NCI-H69 (cell line): Measurements from ENCODE around the gene DST.
A peak's percentile ranks its signal among the peaks of the same experiment; 100 is the strongest.
"Not testable (repeated sequence)": the region's sequence is repeated elsewhere in the genome, so short reads cannot be mapped to it uniquely, and the experiment has no call there.

ENCODE experiments used
- DNase-seq: peaks from one replicate; lab custom pipeline; 2025; lab: John Stamatoyannopoulos, UW

Gene DST

DNA sequence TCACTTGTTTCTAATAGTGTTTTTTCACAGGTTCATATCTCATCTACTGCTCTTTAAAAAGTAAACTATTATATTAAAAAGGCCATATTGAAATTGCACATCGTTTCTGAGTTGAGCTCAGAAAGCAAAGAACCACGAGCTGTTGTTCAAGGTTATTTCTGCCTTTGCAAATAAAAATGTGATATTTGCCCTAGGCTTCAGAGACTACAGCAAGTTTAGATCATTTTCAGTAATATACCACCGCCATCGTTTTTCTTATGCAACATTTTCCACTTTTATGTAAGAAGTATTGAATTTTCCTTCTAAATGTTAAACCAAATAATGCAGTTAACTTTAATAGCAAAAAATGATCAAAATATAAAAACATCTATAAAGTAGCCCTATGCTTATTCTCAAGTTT is 71.1 kb downstream of the DST start:
- DNase-seq = no peak

DNA sequence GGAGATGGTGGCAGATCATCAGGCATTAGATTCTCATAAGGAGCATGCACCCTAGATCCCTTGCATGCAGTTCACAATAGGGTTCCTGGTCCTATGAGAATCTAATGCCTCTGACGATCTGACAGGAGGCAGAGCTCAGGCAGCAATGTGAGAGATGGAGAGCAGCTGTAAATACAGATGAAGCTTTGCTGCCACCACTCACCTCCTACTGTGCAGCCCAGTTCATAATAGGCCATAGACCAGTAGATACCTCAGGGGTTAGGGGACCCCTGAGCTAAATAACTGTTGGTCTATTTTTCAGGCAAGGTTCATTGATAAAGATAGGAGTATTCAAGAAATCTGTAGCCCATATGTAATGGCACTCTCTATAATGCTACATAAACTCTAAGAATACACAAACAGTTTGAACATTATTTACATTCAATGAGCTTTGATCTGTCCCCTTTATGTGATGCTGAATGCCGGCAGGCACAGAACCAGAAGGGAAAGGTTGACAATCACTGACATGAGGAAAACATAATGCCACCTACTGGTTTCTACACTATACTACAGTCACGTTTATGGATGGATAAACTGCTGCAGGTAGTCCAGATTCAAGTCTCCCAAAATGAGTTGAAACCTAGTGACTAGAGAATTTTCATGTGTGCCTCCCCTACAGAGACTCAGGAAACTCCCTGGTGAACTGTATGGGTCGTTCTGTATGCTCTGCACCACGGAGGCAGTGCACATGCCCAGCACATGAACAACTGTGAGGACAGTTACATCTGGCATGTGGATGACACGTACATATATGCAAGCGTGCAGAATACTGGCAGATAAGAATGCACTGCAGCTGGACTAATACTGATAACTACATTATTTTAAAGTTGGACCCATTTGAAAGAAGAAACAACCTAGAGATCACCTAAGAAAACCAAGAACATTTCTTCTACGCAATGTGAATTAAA is 72.0 kb downstream of the DST start:
- DNase-seq = peak; percentile 59

DNA sequence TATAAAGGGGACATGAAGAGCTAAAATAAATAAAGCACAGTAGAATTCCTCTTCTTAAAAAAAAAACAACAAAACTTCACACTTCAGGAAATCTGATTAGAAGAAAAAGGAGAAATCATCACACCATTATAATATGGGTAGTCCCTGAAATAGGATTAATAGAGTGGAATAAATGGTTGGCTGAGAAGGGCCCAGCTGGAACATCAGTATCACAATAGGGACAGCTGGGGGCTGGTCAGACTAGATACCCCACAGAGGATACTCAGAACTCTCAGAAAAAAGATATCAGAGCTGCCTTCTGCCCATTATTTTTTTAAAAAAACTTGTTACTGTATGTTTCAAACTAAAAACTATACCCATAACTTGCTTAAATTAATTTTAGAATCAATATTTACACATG is 75.2 kb downstream of the DST start:
- peak; percentile 15 for DNase-seq

DNA sequence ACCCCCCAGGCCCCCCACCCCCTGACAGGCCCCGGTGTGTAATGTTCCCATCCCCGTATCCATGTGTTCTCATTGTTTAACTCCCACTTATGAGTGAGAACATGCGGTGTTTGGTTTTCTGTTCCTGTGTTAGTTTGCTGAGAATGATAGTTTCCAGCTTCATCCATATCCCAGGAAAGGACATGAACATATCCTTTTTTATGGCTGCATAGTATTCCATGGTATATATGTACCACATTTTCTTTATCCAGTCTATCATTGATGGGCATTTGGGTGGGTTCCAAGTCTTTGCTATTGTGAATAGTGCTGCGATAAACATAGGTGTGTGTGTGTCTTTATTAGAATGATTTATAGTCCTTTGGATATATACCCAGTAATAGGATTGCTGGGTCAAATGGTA is 80.0 kb downstream of the DST start:
- DNase-seq = not testable (repeated sequence)

DNA sequence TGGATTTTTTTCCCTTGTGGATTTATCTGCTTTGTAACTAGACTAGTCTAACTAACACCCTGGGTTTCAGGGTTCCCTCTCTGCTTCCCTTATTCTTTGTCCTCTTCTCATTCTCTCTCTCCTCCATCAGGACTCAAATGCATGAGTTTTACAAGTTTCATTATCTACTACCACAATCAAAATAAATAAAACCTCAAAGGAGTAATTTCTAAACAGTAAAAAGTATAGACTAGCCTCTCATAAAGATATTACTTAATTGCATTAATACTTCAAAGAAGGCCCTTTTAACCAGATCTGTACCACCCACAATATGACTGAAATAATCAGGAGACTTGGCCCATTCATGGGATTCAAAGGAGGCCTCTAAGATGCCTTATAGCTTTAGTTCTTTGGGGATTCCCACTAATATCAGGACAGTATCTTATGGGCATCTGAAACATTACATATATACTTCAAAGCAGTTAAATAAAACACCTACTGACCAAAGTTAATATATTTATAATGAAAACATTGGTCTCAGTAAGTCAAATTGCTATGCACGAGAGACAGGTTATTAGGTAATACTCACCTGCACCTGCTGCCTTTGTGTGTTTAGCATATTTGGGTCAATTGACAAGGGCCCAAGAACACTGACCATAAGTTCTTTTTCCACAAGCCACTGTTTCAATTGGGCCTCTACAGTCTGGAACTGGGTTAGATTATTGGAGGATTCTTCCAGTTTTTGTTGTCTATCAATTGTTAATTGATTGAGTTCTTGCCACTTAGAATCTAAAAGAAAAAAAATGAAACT is 85.7 kb downstream of the DST start:
- no peak for DNase-seq

DNA sequence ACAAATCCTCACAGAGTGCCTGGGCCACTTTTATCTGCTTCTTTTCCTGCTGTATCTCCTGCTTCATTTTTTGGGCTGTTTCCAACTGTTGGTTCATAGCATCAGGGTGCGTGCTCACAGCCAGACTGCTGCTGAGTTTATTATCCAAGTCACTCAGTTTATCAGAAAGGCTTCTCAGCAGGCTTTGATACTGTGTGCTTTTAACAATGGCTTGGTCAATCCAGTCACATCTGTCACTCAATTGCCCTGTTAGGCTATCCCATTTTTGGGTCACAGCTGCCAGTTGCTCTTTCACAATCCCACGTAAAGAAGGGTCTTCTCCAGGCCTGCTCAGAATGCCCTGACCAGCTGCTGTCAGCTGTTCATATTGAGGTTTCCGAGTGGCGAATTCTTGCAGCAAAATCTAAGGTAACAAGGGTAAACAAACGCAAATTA is 87.2 kb downstream of the DST start:
- DNase-seq = peak; percentile 88

DNA sequence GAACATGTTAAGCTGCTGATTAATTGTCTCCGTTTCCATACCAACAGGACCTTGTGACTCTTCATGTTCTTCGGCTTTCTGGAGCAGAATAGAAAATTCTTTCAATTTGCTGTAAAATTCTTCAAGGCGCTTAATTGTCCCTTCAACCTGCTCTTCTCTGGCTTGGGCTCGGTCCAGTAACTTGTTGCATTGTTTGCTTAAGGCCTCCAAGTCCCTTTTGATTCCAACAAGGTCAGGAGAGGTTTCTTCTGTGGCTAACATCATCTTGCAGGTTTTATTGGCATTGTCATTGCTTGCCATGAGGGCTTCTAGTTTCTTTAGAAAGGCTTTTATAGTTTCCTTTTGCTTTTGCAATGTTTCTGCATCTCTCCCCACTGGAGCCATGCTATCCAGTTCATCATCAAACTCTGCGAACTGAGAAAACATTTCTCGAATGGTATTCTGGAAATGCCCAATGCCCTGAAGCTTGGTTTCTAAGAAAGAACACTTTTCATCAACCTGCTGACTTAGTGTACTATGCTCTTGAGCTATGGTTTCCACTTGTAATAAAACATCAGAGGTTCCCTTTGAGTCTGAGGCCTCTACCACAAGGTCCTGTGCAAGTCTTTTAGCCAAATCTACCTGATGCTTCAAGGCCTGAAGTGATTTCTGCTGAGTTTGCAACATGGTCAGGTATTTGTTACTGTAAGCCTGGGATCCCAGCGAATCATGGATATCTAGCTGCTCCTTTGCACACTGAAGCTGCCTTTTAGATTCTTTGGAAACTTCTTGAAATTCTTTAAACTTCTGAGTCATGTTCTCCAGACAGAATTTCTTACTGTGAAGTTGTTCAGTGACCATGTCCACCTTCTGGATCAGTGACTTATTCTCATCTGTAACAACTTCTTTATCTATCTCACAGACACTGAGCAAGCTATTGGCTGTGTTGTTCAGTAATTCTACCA is 90.2 kb downstream of the DST start:
- peak; percentile 41 for DNase-seq

DNA sequence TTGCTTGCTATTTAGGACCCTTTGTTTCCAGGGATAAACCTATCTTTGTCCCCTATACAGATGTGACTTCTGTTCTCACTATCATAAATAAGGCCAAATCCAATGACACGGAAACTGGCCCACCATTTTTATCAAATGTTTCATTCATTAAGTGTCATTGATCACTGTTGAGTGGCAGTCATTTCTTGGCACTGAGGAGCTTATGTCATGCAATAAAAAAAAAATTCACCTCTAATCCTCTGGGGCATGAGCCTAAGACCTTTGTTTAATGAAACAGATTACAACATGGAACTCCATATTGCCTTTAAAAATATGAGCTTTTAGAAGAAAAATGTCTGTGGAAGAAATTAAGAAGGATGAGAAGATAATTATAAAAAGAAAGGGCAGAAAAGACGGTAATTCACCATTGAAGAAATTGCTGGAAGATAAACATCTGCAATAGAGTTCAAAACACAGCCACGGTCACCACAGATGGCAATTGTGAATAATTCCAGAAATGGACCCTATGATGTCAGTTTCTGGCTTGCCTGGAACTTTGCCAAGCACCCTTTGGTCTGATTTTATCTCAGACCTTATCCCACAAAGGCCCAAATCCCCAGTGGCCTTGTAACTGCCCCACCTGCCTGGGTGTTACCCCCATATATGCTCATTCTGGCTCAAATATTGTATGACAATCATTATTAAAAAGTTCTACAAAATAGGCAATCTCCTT is 91.1 kb downstream of the DST start:
- peak; percentile 72 for DNase-seq

DNA sequence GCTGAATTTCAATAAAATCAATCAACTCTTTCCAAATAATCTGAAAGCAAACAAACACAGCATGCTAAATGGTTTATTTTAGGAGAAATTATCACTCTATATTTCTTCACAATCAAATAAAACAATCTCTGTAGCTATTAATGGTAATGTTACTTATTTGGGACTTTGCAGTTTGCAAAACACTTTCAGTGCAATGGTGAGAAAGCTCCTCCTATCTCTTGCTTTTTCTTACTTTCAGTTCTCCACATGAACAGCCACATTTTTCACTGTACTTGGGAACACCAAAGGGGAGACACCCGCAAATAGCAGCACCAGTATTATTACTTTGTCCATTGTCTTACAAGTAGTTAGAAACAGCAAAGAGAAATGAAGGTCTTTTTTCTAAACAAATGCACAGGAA is 92.4 kb downstream of the DST start:
- DNase-seq = no peak

DNA sequence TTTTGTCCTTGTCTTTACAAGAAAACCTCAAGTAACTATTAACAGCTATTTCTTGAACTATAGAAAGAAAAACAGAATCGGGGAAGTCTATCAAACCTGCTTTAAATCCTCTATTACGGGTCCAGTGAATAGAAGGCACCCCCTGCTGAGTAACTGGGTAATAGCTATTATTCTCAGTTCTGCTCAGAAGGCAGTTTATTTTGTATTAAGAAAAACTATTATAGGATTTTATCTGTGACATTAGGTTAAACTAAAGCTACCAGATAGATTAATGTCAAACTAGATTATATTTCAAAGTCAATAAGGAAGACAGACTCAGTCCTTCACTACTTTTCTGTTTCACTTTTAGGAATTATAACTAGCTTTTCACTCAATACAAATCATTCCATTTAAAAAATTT is 93.7 kb downstream of the DST start:
- peak; percentile 43 for DNase-seq

DNA sequence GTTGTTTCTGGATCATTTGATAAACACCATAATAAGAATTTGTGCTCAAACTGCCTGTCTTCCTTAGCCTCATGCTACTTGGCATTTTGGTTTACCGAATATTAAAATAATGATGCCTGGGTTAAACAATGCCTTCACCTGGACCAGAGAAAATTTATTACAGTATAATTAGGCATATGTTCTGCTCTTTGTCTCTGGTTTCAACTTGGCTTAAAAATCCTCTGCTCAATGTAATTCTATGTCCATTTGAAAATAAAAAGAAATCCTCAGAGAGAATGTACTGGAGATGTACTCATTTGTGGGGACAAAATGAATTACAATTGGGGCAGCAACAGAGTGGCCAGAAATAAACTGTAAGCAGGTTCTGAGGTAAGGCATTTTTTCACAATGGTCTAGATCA is 95.0 kb downstream of the DST start:
- DNase-seq = peak; percentile 65

DNA sequence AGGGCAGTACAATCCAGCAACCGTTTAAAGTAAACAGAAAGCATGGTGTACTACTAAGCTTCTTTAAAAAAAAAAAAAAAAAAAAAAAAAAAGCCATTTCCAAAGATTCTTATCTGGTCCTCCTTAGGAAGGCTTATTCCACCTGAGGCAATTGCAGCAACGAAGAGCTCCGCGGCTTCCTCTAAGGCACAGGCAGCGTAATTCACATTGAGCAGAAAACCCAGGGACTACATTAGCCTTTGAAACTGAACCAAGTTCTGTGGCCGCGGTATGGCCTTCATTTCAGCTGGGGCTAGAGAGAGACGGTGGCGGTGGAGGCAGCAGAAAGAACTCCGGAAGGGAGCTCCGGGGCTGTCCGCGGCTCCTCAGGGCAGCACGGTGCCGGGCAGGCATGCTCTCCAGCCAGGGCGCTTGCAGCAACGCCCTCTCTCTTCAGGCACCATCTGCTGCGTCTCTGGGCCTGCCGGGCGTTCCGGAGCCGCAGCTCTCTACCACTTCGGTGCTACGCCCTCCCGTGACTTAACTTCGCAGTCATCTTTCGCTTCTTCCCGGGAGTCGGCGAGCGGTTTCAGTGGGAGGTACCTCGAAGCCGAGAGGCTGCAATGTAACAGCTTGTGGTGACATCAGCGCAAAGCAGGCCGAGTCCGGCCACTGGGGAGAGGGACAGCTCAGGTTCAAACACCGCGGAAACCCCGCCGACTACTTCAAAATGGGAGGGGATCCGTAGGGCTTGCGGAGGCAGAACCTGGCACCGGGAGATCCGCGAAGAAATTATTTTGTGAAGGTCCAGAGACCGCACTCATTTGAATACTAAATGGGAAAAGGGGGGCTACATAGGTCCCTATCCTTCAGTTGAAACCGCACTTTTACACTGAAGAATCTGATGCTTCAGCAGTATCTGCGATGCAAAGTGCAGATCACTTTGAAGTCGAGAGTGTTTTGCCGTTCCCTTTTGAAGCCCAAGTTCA is 100.0 kb downstream of the DST start:
- peak; percentile 99 for DNase-seq

DNA sequence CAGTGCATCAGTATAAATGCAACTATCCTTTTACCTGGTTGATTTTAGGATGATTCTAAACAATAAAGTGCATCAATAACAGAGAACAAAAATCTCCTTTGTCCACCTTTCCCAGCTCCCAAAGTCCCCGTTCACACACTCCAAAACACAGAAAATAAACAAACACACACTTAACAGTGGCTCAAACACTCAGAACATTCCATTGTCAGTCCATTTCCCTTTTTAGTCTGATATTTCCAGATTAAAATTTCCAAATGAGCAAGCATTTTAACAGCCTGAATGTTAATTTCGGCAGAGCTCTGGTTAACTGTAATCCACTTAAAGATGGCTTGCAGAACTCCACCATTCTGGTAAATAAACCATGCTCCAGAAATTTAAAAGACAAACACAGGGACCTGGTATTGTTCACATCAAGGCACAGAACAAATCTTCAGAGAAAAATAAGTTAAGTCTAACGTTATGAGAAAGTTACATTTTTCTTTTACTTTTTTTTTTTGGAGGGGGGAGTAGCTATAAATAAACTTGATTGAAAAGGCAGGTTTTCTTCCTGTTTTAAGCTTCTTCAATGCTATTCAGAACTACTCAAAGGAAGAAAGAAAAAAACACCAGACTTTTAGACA is 100.8 kb downstream of the DST start:
- DNase-seq = peak; percentile 41

DNA sequence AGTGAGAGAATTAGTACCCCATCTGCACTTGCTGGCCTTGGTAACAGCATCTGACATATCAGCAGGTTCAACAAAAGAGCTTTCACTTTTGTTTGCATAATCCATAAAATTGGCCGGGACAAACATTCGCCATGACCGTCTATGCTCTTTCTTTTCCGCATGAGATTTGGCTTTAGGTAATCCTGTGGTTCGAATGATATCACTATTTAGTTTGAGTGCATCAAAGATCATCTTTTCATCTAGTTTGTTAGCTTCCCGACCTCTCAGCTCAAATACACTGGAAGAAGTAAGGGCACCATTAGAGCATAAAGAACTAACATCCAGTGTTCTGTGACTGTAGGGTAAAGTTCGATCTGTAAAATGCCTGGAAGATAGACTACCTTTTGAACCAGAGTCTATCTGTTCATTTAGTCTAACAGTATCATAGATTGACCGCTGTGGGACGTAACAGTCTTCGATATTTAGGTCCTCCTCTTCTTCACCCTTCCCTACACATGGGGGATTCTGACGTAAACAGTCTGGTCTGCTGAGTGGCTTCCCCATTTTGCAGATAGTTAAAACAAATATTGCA is 101.6 kb downstream of the DST start:
- DNase-seq = peak; percentile 85

DNA sequence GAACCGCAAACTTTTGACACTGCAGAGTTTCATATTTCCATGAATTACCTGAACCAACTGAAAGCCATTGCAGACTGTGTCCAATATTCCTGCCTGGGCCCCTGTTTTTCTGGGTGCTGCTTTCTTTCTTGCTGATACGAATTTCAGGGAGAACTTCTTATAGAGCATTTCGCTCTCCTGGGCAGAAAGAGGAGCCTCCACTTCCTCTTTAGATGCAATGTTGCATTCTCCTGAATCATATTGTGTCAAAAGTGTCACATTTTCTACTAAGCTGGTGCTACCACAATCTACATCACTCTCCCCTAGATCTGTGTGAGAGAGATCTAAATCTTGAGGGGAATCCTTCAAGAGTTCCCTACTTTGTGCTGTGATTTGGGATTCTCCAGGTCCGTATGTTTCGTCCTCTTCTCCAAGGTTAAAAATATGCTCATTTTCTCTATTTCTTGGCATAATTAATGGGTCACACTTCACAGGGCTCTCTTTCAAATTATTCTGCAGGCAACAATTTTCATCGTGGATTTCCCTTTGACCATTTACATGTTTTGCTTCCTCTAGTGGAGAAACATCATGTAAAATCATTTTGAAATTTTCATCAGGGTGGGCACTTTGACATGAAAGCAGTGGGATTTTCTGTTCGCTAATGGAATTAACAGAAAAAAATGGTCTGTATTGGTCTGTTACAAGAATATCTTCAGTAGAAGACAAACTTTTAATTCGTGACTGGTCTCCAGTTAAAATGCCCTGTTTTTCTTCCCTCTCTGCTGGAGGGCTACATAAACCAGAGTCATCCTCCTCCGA is 102.3 kb downstream of the DST start:
- DNase-seq = peak; percentile 29

DNA sequence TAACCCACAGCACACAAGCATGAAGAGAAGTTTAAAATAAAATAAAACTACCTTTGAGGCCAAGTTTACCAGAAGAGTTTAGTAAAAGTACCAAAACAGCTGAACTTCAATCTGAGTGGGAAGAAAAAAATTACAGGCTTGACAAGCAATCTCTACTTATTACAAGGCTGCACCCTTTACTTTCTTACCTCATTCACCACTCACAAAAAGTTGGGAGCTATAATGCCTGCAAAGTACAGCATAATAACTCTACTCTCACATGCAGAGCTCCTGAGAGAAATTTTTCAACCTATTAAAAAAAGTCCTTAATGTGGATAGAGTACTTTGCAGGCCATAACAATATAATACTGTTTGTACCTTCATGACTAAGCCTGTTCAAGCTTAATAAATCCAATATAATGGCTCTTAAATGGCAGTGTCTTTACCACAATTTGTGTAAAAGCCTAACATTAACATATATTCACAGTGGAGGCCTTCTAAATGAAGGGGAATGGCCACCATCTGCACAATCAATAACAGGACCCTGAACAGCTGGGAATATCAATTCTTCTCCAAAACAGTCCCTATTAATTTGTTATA is 103.1 kb downstream of the DST start:
- peak; percentile 57 for DNase-seq

DNA sequence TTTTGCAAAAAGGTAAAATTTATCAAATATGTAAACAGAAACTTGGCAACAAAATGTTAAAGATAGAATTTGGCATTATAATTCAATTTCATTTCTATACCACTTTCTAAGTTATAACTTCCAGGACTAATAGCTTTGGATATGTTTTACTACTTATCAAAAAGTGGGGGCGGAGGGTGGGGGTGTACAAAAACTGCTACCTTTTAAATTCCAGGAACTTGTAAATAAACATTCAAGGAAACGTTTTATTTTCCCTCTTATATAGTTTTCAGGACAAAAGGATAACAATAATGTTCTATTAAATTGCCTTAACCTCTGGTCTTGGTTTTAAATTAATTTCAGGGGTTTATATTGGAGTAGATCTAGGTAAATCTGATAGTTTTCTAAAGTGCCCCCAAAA is 103.8 kb downstream of the DST start:
- DNase-seq = no peak

DNA sequence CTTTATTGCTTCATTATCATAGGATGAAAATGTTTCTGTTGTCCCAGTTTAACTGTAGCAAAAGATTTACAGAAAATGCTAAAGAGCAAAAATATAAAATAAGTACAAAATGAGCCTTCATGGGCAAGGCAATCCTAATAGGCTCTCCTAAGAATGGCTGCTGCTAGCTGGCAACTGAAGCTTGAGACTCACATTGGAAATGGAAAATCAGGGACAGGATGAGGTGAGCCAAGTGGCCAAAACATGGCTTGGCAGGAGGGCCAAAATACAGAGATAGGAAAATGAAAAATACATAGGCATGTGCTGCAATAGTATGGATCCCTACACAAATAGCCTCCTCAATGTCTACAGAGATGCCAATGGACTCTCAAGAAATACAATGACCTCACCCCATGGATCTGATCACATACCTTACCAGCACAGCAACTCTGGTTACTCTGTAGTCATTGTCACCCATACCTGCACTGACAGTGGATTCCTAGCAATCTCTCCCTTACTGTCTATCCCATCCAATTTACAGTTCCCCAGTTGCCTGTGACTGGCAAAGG is 105.4 kb downstream of the DST start:
- no peak for DNase-seq
